ENCODE measurements around the gene KCTD2. TPM values are rescaled to one million over a fixed set of nuclear protein-coding genes. Genes with fewer than 3 reads are reported as not detected.

KCTD2 gene
- total and polyA plus RNA-seq, 4 experiments from 2014 or later, result 2.3 to 31.7 (median 21.4) TPM

DNA sequence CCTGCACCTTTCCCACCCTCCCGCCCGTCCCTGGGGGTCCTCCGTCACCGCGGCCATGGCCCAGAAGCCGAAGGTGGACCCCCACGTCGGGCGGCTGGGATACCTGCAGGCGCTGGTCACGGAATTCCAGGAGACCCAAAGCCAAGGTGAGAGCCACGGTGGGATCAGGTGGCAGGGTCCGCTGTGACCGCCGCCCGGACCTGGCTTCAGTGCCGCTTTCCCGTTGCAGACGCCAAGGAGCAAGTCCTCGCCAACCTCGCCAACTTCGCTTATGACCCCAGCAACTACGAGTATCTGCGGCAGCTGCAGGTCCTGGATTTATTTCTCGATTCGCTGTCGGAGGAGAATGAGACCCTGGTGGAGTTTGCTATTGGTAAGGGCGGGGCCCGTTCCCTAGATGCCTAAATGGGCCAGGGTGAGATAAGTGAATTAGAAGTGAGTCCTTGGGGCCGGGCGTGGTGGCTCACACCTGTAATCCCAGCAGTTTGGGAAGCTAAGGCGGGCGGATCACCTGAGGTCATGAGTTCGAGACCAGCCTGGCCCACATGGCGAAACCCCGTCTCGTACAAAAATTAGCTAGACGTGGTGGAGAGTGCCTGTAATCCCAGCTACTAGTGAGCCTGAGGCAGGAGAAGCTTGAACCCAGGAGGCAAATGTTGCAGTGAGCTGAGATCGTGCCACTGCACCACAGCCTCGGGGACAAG lies 63.4 kb downstream of the KCTD2 start:
- Mint-ChIP-seq H3K27me3 (no peaks in the 10 kb centered on the region), H3K27ac (peak overlapping the region; percentile 76 to 96 (median 92)), H3K4me1 (peaks cover 26 to 48% (median 36%) of the 10 kb centered on the region in 4 donors), H3K36me3 (peaks cover 11 to 12% of the 10 kb centered on the region in 2 donors), H3K4me3 (peak overlapping the region; percentile 88 to 93 (median 91)), H3K9me3 (no peaks in the 10 kb centered on the region)
- intact Hi-C loops (cut with micrococcal nuclease), result loop anchor here (5.0 kb wide), 1 partner anchor 42 kb away; the partner anchor contains the start of gene JPT1
- CTCF ChIA-PET (ENCODE audit: partially characterized antibody), result interaction anchor here (0.6 to 9.9 kb wide), 14 partner anchors 11 to 148 kb away, joined by 3 to 325 read pairs (median 5); partner anchors contain the start of genes MRPL58, NT5C and NUP85
- POLR2A ChIA-PET (ENCODE audit: partially characterized antibody), result interaction anchor here (0.6 to 9.9 kb wide), 30 partner anchors 9 to 284 kb away, joined by 3 to 97 read pairs (median 4); partner anchors contain the start of genes ATP5PD, GGA3, HID1 and KCTD2
- peaks cover 45% of the 10 kb centered on the region for H3K4me1 ChIP-seq (ENCODE audit: insufficient read depth, low read length)
- peak overlapping the region; percentile 60 for H3K27ac ChIP-seq (ENCODE audit: low read depth, low read length)
- no peaks in the 10 kb centered on the region for H3K27me3 ChIP-seq (ENCODE audit: insufficient read depth, low read length)
- no peaks in the 10 kb centered on the region for H3K9me3 ChIP-seq (ENCODE audit: control insufficient read depth in 1 of 2, low read length in 2 of 2)
- DNase-seq, result peak in 2 of 5 donors; percentile 11 to 23
- no peaks in the 10 kb centered on the region for H3K36me3 ChIP-seq (ENCODE audit: insufficient read depth, low read length)
- peak overlapping the region; percentile 47 to 84 for H3K4me3 ChIP-seq (ENCODE audit: low read length in 2 of 2)

DNA sequence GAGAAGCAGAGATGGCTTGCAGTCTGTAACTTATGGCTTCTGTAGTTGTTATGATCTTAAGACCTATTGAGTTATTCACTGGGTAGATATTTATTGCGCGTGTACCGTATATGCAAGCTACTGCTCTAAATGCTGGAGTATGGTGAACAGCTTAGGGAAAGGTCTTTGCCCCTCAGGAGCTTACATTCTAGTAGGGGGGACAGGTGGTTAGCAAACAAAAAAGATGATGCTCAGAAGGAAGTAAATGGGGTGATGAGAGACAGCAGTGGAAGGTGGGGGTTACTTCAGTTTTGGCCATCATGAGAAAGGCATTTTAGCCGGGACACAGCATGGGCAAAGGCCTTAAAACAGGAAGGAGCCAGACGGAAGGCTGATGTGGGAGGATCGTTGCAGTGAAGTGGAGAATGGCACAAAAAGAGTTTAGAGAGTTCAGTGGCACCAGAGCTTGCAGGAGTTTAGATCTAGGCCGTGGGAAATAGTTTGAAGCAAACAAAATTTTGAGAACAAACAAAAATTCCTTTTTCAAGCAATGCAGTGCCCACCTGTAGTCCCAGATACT lies 64.8 kb downstream of the KCTD2 start:
- Histone ChIP-seq H3K4me3 (ENCODE audit: low read length in 2 of 2) (no peak overlapping the region), H3K27me3 (ENCODE audit: insufficient read depth, low read length) (no peaks in the 10 kb centered on the region), H3K4me1 (ENCODE audit: insufficient read depth, low read length) (peaks cover 45% of the 10 kb centered on the region), H3K27ac (ENCODE audit: low read depth, low read length) (no peak overlapping the region), H3K36me3 (ENCODE audit: insufficient read depth, low read length) (no peaks in the 10 kb centered on the region), H3K9me3 (ENCODE audit: control insufficient read depth in 1 of 2, low read length in 2 of 2) (no peaks in the 10 kb centered on the region)
- ChIA-PET CTCF (ENCODE audit: partially characterized antibody) (interaction anchor here (0.6 to 9.9 kb wide), 13 partner anchors 9 to 150 kb away, joined by 3 to 325 read pairs (median 8); partner anchors contain the start of genes MRPL58, NT5C and NUP85), POLR2A (ENCODE audit: partially characterized antibody) (interaction anchor here (0.6 to 9.9 kb wide), 7 partner anchors 12 to 159 kb away, joined by 3 to 97 read pairs (median 4); partner anchors contain the start of genes GGA3, MIF4GD, NT5C and SUMO2)
- H3K27me3 Mint-ChIP-seq, result no peaks in the 10 kb centered on the region
- no peaks in the 10 kb centered on the region for H3K9me3 Mint-ChIP-seq
- peak overlapping the region; percentile 17 to 81 (median 73) for H3K27ac Mint-ChIP-seq
- intact Hi-C loops (cut with micrococcal nuclease), result loop anchor here (5.0 kb wide), 1 partner anchor 40 kb away; the partner anchor contains the start of gene JPT1
- DNase-seq, result no peak
- H3K4me1 Mint-ChIP-seq, result peaks cover 26 to 48% (median 36%) of the 10 kb centered on the region in 4 donors
- peaks cover 11 to 12% of the 10 kb centered on the region in 2 donors for H3K36me3 Mint-ChIP-seq
- H3K4me3 Mint-ChIP-seq, result peak overlapping the region; percentile 0 to 79 (median 71)

DNA sequence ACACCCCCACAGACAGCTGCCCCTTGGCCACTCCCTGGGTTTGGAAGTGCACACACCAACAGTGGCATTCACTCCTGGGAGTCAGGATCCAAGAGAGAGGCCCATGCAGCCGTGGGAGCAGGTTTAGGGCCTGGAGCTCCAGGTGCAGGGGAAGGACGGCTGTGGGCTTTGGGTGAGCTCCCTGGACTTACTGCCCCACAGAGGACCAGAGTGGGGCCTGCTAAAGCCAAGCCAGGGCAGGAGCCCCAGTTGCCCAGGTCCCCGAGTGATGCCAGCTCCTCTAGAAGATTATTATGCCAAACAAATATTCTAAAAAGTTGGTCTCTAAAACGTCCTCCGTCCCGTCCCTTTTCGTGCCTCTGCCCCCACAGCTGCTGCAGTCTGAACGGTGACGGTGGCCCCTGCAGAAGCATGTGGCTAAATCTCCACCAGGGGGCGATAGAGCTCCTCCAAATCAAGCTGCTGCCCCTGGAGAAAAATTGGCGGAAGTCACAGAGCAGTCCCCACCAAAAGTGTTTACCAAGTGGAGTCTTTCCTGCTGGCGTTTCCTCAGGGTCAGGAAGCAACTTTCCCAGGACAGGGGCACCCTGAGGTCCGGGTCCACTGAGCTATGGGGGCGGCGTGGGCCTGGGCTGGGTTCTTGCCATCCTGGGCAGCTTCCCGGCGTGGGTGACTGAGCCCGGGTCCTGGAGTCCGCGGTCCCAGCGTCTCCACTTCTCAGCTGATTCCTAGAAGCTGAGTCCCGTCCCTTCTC lies 67.0 kb downstream of the KCTD2 start:
- no peaks in the 10 kb centered on the region for H3K36me3 ChIP-seq (ENCODE audit: insufficient read depth, low read length)
- H3K27ac ChIP-seq (ENCODE audit: low read depth, low read length), result peak overlapping the region; percentile 66
- peak; percentile 87 to 90 (median 89) for DNase-seq
- no peaks in the 10 kb centered on the region for H3K27me3 ChIP-seq (ENCODE audit: insufficient read depth, low read length)
- Mint-ChIP-seq H3K4me1 (peaks cover 22 to 44% (median 34%) of the 10 kb centered on the region in 4 donors), H3K27me3 (no peaks in the 10 kb centered on the region), H3K4me3 (peak overlapping the region; percentile 85 to 97 (median 94)), H3K36me3 (peaks cover 19 to 21% of the 10 kb centered on the region in 2 donors), H3K9me3 (no peaks in the 10 kb centered on the region), H3K27ac (peak overlapping the region; percentile 74 to 96 (median 92))
- H3K4me1 ChIP-seq (ENCODE audit: insufficient read depth, low read length), result peaks cover 40% of the 10 kb centered on the region
- H3K4me3 ChIP-seq (ENCODE audit: low read length in 2 of 2), result peak overlapping the region; percentile 69 to 71
- H3K9me3 ChIP-seq (ENCODE audit: control insufficient read depth in 1 of 2, low read length in 2 of 2), result no peaks in the 10 kb centered on the region
- ChIA-PET POLR2A (ENCODE audit: partially characterized antibody) (interaction anchor here (0.6 to 9.9 kb wide), 43 partner anchors 9 to 421 kb away, joined by 3 to 97 read pairs (median 4); partner anchors contain the start of genes GGA3, HID1, MIF4GD and MRPL58), CTCF (ENCODE audit: partially characterized antibody) (interaction anchor here (0.6 to 9.9 kb wide), 65 partner anchors 8 to 933 kb away, joined by 3 to 325 read pairs (median 6); partner anchors contain the start of genes ATP5PD, CDR2L, HID1 and JPT1)
- intact Hi-C loops (cut with micrococcal nuclease), result loop anchor here (1.0 to 5.0 kb wide), 8 partner anchors 17 to 298 kb away; partner anchors contain the start of genes JPT1, NT5C and NUP85

DNA sequence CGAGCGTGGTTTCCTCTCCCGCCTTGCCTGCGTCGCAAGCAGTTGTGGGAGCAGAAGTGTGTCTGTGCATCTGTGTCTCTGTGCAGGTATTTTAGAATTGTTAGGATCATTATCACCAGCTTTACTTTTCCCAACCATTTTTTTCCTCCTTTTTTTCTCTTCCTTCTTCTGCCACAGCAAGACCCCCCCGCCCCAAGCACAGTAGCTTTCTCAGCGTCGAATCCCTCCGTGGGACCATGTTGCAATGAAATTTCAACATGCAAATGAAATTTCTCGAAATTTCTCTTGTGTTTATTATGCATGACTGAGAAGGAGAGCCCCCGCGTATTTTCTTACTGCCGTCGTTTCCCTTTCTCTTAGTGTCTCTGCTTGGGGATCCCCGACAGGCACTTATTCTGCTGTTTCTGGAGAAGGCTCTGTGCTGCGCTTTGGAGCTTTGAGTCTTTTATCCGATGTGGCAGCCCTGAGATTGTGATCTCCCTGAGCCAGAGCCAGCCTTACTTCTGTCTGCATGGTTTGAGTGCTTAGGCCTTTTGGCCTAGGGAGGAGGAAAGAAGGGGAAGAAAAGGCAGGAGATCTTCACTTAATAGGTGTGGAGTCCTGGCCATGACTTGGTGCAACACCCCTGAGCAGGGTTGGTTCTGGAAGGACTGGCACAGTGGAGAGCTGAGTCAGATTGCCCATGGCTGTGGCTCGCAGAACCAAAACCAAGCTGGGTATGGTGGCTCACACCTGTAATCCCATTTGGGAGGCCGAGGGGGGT lies 67.7 kb downstream of the KCTD2 start:
- CTCF ChIA-PET (ENCODE audit: partially characterized antibody), result interaction anchor here (0.6 to 9.9 kb wide), 61 partner anchors 8 to 932 kb away, joined by 3 to 325 read pairs (median 6); partner anchors contain the start of genes ATP5PD, CDR2L, HID1 and JPT1
- Histone ChIP-seq H3K9me3 (ENCODE audit: control insufficient read depth in 1 of 2, low read length in 2 of 2) (no peaks in the 10 kb centered on the region), H3K27ac (ENCODE audit: low read depth, low read length) (peak overlapping the region; percentile 66), H3K4me3 (ENCODE audit: low read length in 2 of 2) (peak overlapping the region; percentile 69 to 71), H3K4me1 (ENCODE audit: insufficient read depth, low read length) (peaks cover 36% of the 10 kb centered on the region), H3K36me3 (ENCODE audit: insufficient read depth, low read length) (no peaks in the 10 kb centered on the region), H3K27me3 (ENCODE audit: insufficient read depth, low read length) (no peaks in the 10 kb centered on the region)
- H3K9me3 Mint-ChIP-seq, result no peaks in the 10 kb centered on the region
- no peaks in the 10 kb centered on the region for H3K27me3 Mint-ChIP-seq
- H3K27ac Mint-ChIP-seq, result peak overlapping the region; percentile 74 to 96 (median 92)
- H3K4me3 Mint-ChIP-seq, result peak overlapping the region; percentile 85 to 97 (median 94)
- DNase-seq, result no peak
- H3K4me1 Mint-ChIP-seq, result peaks cover 24 to 45% (median 33%) of the 10 kb centered on the region in 4 donors
- POLR2A ChIA-PET (ENCODE audit: partially characterized antibody), result interaction anchor here (0.6 to 9.9 kb wide), 41 partner anchors 8 to 420 kb away, joined by 3 to 97 read pairs (median 5); partner anchors contain the start of genes GGA3, HID1, MIF4GD and MRPL58
- intact Hi-C loops (cut with micrococcal nuclease), result loop anchor here (1.0 to 5.0 kb wide), 8 partner anchors 17 to 298 kb away; partner anchors contain the start of genes JPT1, NT5C and NUP85
- peaks cover 21 to 23% of the 10 kb centered on the region in 2 donors for H3K36me3 Mint-ChIP-seq

Other genes starting within 250 kb of the KCTD2 start
- under 1 TPM in 1 of 2 experiments, not detected in 1; 0.09 TPM for gene GRIN2C, start 187.3 kb upstream of the KCTD2 start, total RNA-seq
- gene GRIN2C, start 187.3 kb upstream of the KCTD2 start, polyA plus RNA-seq, result not detected
- 10 to 100 TPM; 16.6 to 21.8 TPM for gene FDXR, start 174.2 kb upstream of the KCTD2 start, total RNA-seq
- gene FDXR, start 174.2 kb upstream of the KCTD2 start, polyA plus RNA-seq, result 1 to 10 TPM; 2.7 to 4.6 TPM
- gene FADS6, start 153.6 kb upstream of the KCTD2 start, total RNA-seq, result not detected
- gene FADS6, start 153.6 kb upstream of the KCTD2 start, polyA plus RNA-seq, result not detected
- not detected for gene USH1G, start 124.0 kb upstream of the KCTD2 start, total RNA-seq
- not detected for gene USH1G, start 124.0 kb upstream of the KCTD2 start, polyA plus RNA-seq
- not detected for gene OTOP2, start 123.0 kb upstream of the KCTD2 start, total RNA-seq
- not detected for gene OTOP2, start 123.0 kb upstream of the KCTD2 start, polyA plus RNA-seq
- gene OTOP3, start 111.3 kb upstream of the KCTD2 start, total RNA-seq, result not detected
- not detected for gene OTOP3, start 111.3 kb upstream of the KCTD2 start, polyA plus RNA-seq
- gene HID1, start 74.5 kb upstream of the KCTD2 start, total RNA-seq, result 10 to 100 TPM; 17.5 to 19.5 TPM
- gene HID1, start 74.5 kb upstream of the KCTD2 start, polyA plus RNA-seq, result 1 to 10 TPM; 3.0 to 5.1 TPM
- gene CDR2L, start 59.6 kb upstream of the KCTD2 start, total RNA-seq, result under 1 TPM; 0.08 to 0.20 TPM
- gene CDR2L, start 59.6 kb upstream of the KCTD2 start, polyA plus RNA-seq, result not detected
- 10 to 100 TPM; 22.6 to 26.7 TPM for gene MRPL58, start 34.6 kb upstream of the KCTD2 start, total RNA-seq
- 10 to 100 TPM; 56.5 to 62.2 TPM for gene MRPL58, start 34.6 kb upstream of the KCTD2 start, polyA plus RNA-seq
- gene ATP5PD, start 256 bp upstream of the KCTD2 start, total RNA-seq, result 100 to 1,000 TPM; 167 to 171 TPM
- 100 to 1,000 TPM; 428 to 552 TPM for gene ATP5PD, start 256 bp upstream of the KCTD2 start, polyA plus RNA-seq
- gene SLC16A5, start 40.7 kb downstream of the KCTD2 start, total RNA-seq, result 10 to 100 TPM; 12.5 to 13.9 TPM
- 1 to 10 TPM; 2.9 to 3.7 TPM for gene SLC16A5, start 40.7 kb downstream of the KCTD2 start, polyA plus RNA-seq
- 10 to 100 TPM; 20.0 to 21.9 TPM for gene ARMC7, start 62.7 kb downstream of the KCTD2 start, total RNA-seq
- gene ARMC7, start 62.7 kb downstream of the KCTD2 start, polyA plus RNA-seq, result 1 to 10 TPM; 1.3 to 3.5 TPM
- 10 to 100 TPM; 40.1 to 46.6 TPM for gene NT5C, start 84.5 kb downstream of the KCTD2 start, total RNA-seq
- gene NT5C, start 84.5 kb downstream of the KCTD2 start, polyA plus RNA-seq, result 10 to 100 TPM; 22.4 to 32.6 TPM
- gene JPT1, start 107.3 kb downstream of the KCTD2 start, total RNA-seq, result 10 to 100 TPM; 37.8 to 38.9 TPM
- 100 to 1,000 TPM; 105 to 130 TPM for gene JPT1, start 107.3 kb downstream of the KCTD2 start, polyA plus RNA-seq
- gene SUMO2, start 135.7 kb downstream of the KCTD2 start, total RNA-seq, result 100 to 1,000 TPM; 255 to 264 TPM
- gene SUMO2, start 135.7 kb downstream of the KCTD2 start, polyA plus RNA-seq, result 100 to 1,000 TPM; 302 to 416 TPM
- 100 to 1,000 TPM; 137 to 164 TPM for gene NUP85, start 158.5 kb downstream of the KCTD2 start, total RNA-seq
- 10 to 100 TPM; 33.4 to 49.1 TPM for gene NUP85, start 158.5 kb downstream of the KCTD2 start, polyA plus RNA-seq
- gene GGA3, start 214.4 kb downstream of the KCTD2 start, total RNA-seq, result 100 to 1,000 TPM; 121 to 122 TPM
- 10 to 100 TPM in 1 of 2 donors, 1 to 10 TPM in 1; 7.7 to 25.8 TPM for gene GGA3, start 214.4 kb downstream of the KCTD2 start, polyA plus RNA-seq
- 10 to 100 TPM; 34.1 to 36.3 TPM for gene MRPS7, start 214.7 kb downstream of the KCTD2 start, total RNA-seq
- gene MRPS7, start 214.7 kb downstream of the KCTD2 start, polyA plus RNA-seq, result 100 to 1,000 TPM; 107 to 150 TPM
- 10 to 100 TPM; 35.8 to 40.2 TPM for gene MIF4GD, start 224.0 kb downstream of the KCTD2 start, total RNA-seq
- gene MIF4GD, start 224.0 kb downstream of the KCTD2 start, polyA plus RNA-seq, result 10 to 100 TPM; 81.7 to 94.3 TPM
- 10 to 100 TPM; 19.8 to 21.8 TPM for gene SLC25A19, start 242.2 kb downstream of the KCTD2 start, total RNA-seq
- gene SLC25A19, start 242.2 kb downstream of the KCTD2 start, polyA plus RNA-seq, result 10 to 100 TPM; 13.2 to 15.4 TPM